Measurements from ENCODE around the gene CDK5RAP3. TPM values are rescaled to one million over a fixed set of nuclear protein-coding genes. Genes with fewer than 3 reads are reported as not detected.
A peak's percentile ranks its signal among the peaks of the same experiment; 100 is the strongest.

CDK5RAP3 gene
- total RNA-seq, 2 donors from 2014 or later: 232 to 255 TPM

GRCh38 chr17:48002266-48002915, 31.5 kb downstream of the CDK5RAP3 start:
- DNase-seq (no peak), ATAC-seq (replicated peaks in 1 of 2) (no peak)
- Mint-ChIP-seq H3K9me3 (no peaks in the 10 kb centered on the region), H3K36me3 (ENCODE audit: insufficient read depth in 2 of 2) (no peaks in the 10 kb centered on the region), H3K27ac (no peak overlapping the region), H3K4me3 (no peak overlapping the region), H3K4me1 (ENCODE audit: low read depth) (peaks cover 10% of the 10 kb centered on the region), H3K27me3 (ENCODE audit: low read depth) (peaks cover 30% of the 10 kb centered on the region)

- no peak for ATAC-seq (replicated peaks in 1 of 2)
- Mint-ChIP-seq H3K4me1 (ENCODE audit: low read depth) (peaks cover 10% of the 10 kb centered on the region), H3K36me3 (ENCODE audit: insufficient read depth in 2 of 2) (no peaks in the 10 kb centered on the region), H3K4me3 (no peak overlapping the region), H3K9me3 (no peaks in the 10 kb centered on the region), H3K27me3 (ENCODE audit: low read depth) (peaks cover 32% of the 10 kb centered on the region), H3K27ac (no peak overlapping the region)
- DNase-seq: no peak
These were observed 32.1 kb downstream of the CDK5RAP3 start for GRCh38 chr17:48002916-48003416.

- Mint-ChIP-seq H3K4me3 (no peak overlapping the region), H3K4me1 (ENCODE audit: low read depth) (peaks cover 10% of the 10 kb centered on the region), H3K27ac (no peak overlapping the region), H3K9me3 (no peaks in the 10 kb centered on the region), H3K27me3 (ENCODE audit: low read depth) (peaks cover 32% of the 10 kb centered on the region), H3K36me3 (ENCODE audit: insufficient read depth in 2 of 2) (no peaks in the 10 kb centered on the region)
- DNase-seq (no peak), ATAC-seq (replicated peaks in 1 of 2) (no peak)
These were observed 32.7 kb downstream of the CDK5RAP3 start for GRCh38 chr17:48003417-48004151.

GRCh38 chr17:48004983-48005382, 34.1 kb downstream of the CDK5RAP3 start:
- Mint-ChIP-seq H3K4me1 (ENCODE audit: low read depth) (peaks cover 10% of the 10 kb centered on the region), H3K27ac (no peak overlapping the region), H3K27me3 (ENCODE audit: low read depth) (peaks cover 39% of the 10 kb centered on the region), H3K4me3 (no peak overlapping the region), H3K9me3 (no peaks in the 10 kb centered on the region), H3K36me3 (ENCODE audit: insufficient read depth in 2 of 2) (no peaks in the 10 kb centered on the region)
- ATAC-seq (replicated peaks in 1 of 2) (no peak), DNase-seq (no peak)

GRCh38 chr17:48006936-48007709, 36.2 kb downstream of the CDK5RAP3 start:
- Mint-ChIP-seq H3K36me3 (ENCODE audit: insufficient read depth in 2 of 2) (peaks cover 0 to 2% of the 10 kb centered on the region in 2 donors), H3K4me1 (ENCODE audit: low read depth) (peaks cover 22% of the 10 kb centered on the region), H3K27ac (no peak overlapping the region), H3K9me3 (no peaks in the 10 kb centered on the region), H3K4me3 (no peak overlapping the region), H3K27me3 (ENCODE audit: low read depth) (peaks cover 56% of the 10 kb centered on the region)
- DNase-seq: no peak
- no peak for ATAC-seq (replicated peaks in 1 of 2)

- DNase-seq (no peak), ATAC-seq (replicated peaks in 1 of 2) (no peak)
- no peak overlapping the region for H3K4me3 Mint-ChIP-seq
- H3K9me3 Mint-ChIP-seq: no peaks in the 10 kb centered on the region
- no peak overlapping the region for H3K27ac Mint-ChIP-seq
- H3K27me3 Mint-ChIP-seq (ENCODE audit: low read depth): peaks cover 64% of the 10 kb centered on the region
- peaks cover 16% of the 10 kb centered on the region for H3K4me1 Mint-ChIP-seq (ENCODE audit: low read depth)
- H3K36me3 Mint-ChIP-seq (ENCODE audit: insufficient read depth in 2 of 2): peaks cover 0 to 2% of the 10 kb centered on the region in 2 donors
These were observed 39.3 kb downstream of the CDK5RAP3 start for GRCh38 chr17:48010193-48010592.

- peaks cover 57% of the 10 kb centered on the region for H3K27me3 Mint-ChIP-seq (ENCODE audit: low read depth)
- H3K27ac Mint-ChIP-seq: no peak overlapping the region
- H3K4me1 Mint-ChIP-seq (ENCODE audit: low read depth): peaks cover 16% of the 10 kb centered on the region
- H3K4me3 Mint-ChIP-seq: peak overlapping the region; percentile 80 to 82
- no peaks in the 10 kb centered on the region for H3K9me3 Mint-ChIP-seq
- peaks cover 0 to 2% of the 10 kb centered on the region in 2 donors for H3K36me3 Mint-ChIP-seq (ENCODE audit: insufficient read depth in 2 of 2)
- peak; percentile 75 to 76 for ATAC-seq (replicated peaks in 1 of 2)
- peak; percentile 61 to 63 for DNase-seq
These were observed 40.7 kb downstream of the CDK5RAP3 start for GRCh38 chr17:48011405-48012150.

- Mint-ChIP-seq H3K9me3 (no peaks in the 10 kb centered on the region), H3K27me3 (ENCODE audit: low read depth) (peaks cover 54% of the 10 kb centered on the region), H3K27ac (no peak overlapping the region), H3K4me3 (peak overlapping the region; percentile 80 to 82), H3K36me3 (ENCODE audit: insufficient read depth in 2 of 2) (peaks cover 0 to 2% of the 10 kb centered on the region in 2 donors), H3K4me1 (ENCODE audit: low read depth) (peaks cover 16% of the 10 kb centered on the region)
- DNase-seq (peak; percentile 74 to 77), ATAC-seq (replicated peaks in 1 of 2) (peak; percentile 89 to 91)
These were observed 41.2 kb downstream of the CDK5RAP3 start for GRCh38 chr17:48012151-48012520.

GRCh38 chr17:48012654-48013053, 41.7 kb downstream of the CDK5RAP3 start:
- DNase-seq: no peak
- Mint-ChIP-seq H3K4me3 (peak overlapping the region; percentile 80 to 82), H3K9me3 (no peaks in the 10 kb centered on the region), H3K27me3 (ENCODE audit: low read depth) (peaks cover 50% of the 10 kb centered on the region), H3K4me1 (ENCODE audit: low read depth) (peaks cover 20% of the 10 kb centered on the region), H3K36me3 (ENCODE audit: insufficient read depth in 2 of 2) (peaks cover 0 to 2% of the 10 kb centered on the region in 2 donors), H3K27ac (no peak overlapping the region)
- no peak for ATAC-seq (replicated peaks in 1 of 2)

- no peak overlapping the region for H3K4me3 Mint-ChIP-seq
- H3K36me3 Mint-ChIP-seq (ENCODE audit: insufficient read depth in 2 of 2): peaks cover 0 to 2% of the 10 kb centered on the region in 2 donors
- H3K9me3 Mint-ChIP-seq: no peaks in the 10 kb centered on the region
- H3K27ac Mint-ChIP-seq: no peak overlapping the region
- ATAC-seq (replicated peaks in 1 of 2): no peak
- H3K4me1 Mint-ChIP-seq (ENCODE audit: low read depth): peaks cover 29% of the 10 kb centered on the region
- peaks cover 50% of the 10 kb centered on the region for H3K27me3 Mint-ChIP-seq (ENCODE audit: low read depth)
- DNase-seq: no peak
These were observed 43.1 kb downstream of the CDK5RAP3 start for GRCh38 chr17:48013876-48014594.

GRCh38 chr17:48014595-48015111, 43.7 kb downstream of the CDK5RAP3 start:
- Mint-ChIP-seq H3K9me3 (no peaks in the 10 kb centered on the region), H3K27me3 (ENCODE audit: low read depth) (peaks cover 47% of the 10 kb centered on the region), H3K27ac (no peak overlapping the region), H3K4me1 (ENCODE audit: low read depth) (peaks cover 29% of the 10 kb centered on the region), H3K4me3 (no peak overlapping the region), H3K36me3 (ENCODE audit: insufficient read depth in 2 of 2) (peaks cover 0 to 2% of the 10 kb centered on the region in 2 donors)
- DNase-seq (no peak), ATAC-seq (replicated peaks in 1 of 2) (no peak)

GRCh38 chr17:48016112-48016511, 45.2 kb downstream of the CDK5RAP3 start:
- no peaks in the 10 kb centered on the region for H3K9me3 Mint-ChIP-seq

More at GRCh38 chr17:48016112-48016511, 45.2 kb downstream of the CDK5RAP3 start:
- peaks cover 28% of the 10 kb centered on the region for H3K4me1 Mint-ChIP-seq (ENCODE audit: low read depth)
- H3K4me3 Mint-ChIP-seq: no peak overlapping the region
- H3K36me3 Mint-ChIP-seq (ENCODE audit: insufficient read depth in 2 of 2): peaks cover 0 to 2% of the 10 kb centered on the region in 2 donors
- no peak overlapping the region for H3K27ac Mint-ChIP-seq
- no peak for DNase-seq
- H3K27me3 Mint-ChIP-seq (ENCODE audit: low read depth): peaks cover 35% of the 10 kb centered on the region
- ATAC-seq (replicated peaks in 1 of 2): no peak
